Left forelimb (tissue), 1 donor: ENCODE results near the gene FREM1.

Experiments used
- DNase-seq: peaks from one replicate; pipeline ENCODE4 v3.0.0-alpha.2; 2018; ENCODE audit warnings: low spot score

FREM1 gene

GRCh38 chr9:14761584-14761983, 148.6 kb downstream of the FREM1 start:
- DNase-seq, result no peak

GRCh38 chr9:14760060-14760459, 150.2 kb downstream of the FREM1 start:
- no peak for DNase-seq

- no peak for DNase-seq
Measured at GRCh38 chr9:14756291-14756690, 153.9 kb downstream of the FREM1 start.

GRCh38 chr9:14752871-14753270, 157.4 kb downstream of the FREM1 start:
- DNase-seq, result no peak

GRCh38 chr9:14752271-14752670, 158.0 kb downstream of the FREM1 start:
- DNase-seq, result no peak

- no peak for DNase-seq
Measured at GRCh38 chr9:14750821-14751220, 159.4 kb downstream of the FREM1 start.

- no peak for DNase-seq
Measured at GRCh38 chr9:14749741-14750211, 160.5 kb downstream of the FREM1 start.

- DNase-seq, result no peak
Measured at GRCh38 chr9:14748373-14748772, 161.9 kb downstream of the FREM1 start.

- no peak for DNase-seq
Measured at GRCh38 chr9:14747111-14747510, 163.1 kb downstream of the FREM1 start.

GRCh38 chr9:14746626-14747025, 163.6 kb downstream of the FREM1 start:
- DNase-seq, result no peak

GRCh38 chr9:14744768-14745167, 165.5 kb downstream of the FREM1 start:
- no peak for DNase-seq

GRCh38 chr9:14741369-14741768, 168.9 kb downstream of the FREM1 start:
- DNase-seq, result no peak

GRCh38 chr9:14733133-14733532, 177.1 kb downstream of the FREM1 start:
- no peak for DNase-seq

GRCh38 chr9:14731294-14731981, 178.8 kb downstream of the FREM1 start:
- DNase-seq, result no peak

GRCh38 chr9:14730461-14730898, 179.7 kb downstream of the FREM1 start:
- peak; percentile 75 for DNase-seq

- no peak for DNase-seq
Measured at GRCh38 chr9:14723301-14723700, 186.9 kb downstream of the FREM1 start.

- DNase-seq, result no peak
Measured at GRCh38 chr9:14722391-14723035, 187.7 kb downstream of the FREM1 start, which contains the start of gene CER1. TSS of gene CER1 (minus strand) at chr9:14722733. CDS start at chr9:14722672, 61 bp downstream.

GRCh38 chr9:14719231-14719923, 190.9 kb downstream of the FREM1 start:
- no peak for DNase-seq

GRCh38 chr9:14715102-14715501, 195.1 kb downstream of the FREM1 start:
- no peak for DNase-seq

- no peak for DNase-seq
Measured at GRCh38 chr9:14713187-14713767, 197.0 kb downstream of the FREM1 start.

- no peak for DNase-seq
Measured at GRCh38 chr9:14710804-14711203, 199.4 kb downstream of the FREM1 start.

- no peak for DNase-seq
Measured at GRCh38 chr9:14706530-14707140, 203.6 kb downstream of the FREM1 start.
